Stimulated activated CD8-positive, alpha-beta memory T cell treated with anti-CD3 and anti-CD28 coated beads, Interleukin-7, amount 100 ng/mL, for 24 hours (primary cell): ENCODE results near the gene ERC1.

Experiments
- DNase-seq: peaks from one replicate; pipeline ENCODE4 v3.0.0-alpha.2; 2020; ENCODE audit warnings: low read depth

Gene ERC1

GRCh38 chr12:1445807-1446206 lies 454.8 kb downstream of the ERC1 start:
- no peak for DNase-seq

DNA sequence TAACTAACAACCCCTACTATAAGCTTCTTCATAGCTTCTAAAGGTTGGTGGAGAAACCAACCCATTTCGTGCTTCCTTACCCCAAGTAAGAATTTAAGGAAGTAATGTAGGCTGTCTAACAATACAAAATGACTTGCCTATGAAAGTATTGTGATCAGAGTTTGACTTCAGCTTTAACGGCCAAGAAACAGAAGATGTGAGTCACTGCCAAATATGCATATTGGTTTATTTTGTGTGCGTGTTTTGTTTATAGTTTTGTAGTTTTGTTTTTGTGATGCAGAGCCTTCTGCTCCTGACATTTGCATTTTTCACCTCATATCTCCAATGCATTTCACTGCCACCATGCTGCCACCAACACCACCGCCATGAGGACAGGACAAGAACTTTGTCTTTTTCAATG lies 457.3 kb downstream of the ERC1 start:
- no peak for DNase-seq

GRCh38 chr12:1453810-1454209 lies 462.8 kb downstream of the ERC1 start:
- DNase-seq, result no peak

- DNase-seq, result no peak
Measured at GRCh38 chr12:1456885-1457284, 465.9 kb downstream of the ERC1 start.

DNA sequence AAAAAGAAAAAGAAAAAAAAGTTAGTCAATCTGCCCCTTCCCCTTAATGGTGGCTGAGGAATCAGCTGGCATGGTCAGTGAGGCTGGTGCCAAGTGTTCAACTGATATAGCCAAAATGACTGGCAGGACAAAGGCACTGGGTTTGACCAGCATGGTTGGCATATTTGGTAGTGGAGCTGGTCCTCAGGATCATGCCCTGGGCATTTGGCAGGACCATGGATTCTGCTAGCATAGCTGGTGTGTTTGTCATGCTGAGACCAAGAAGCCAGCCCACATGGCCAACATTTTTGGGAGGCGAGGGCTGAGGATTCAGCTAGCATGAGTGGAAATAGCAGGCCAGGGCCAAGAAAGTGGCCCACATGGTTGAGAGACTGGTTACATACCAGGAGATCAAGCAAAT lies 466.9 kb downstream of the ERC1 start:
- no peak for DNase-seq

DNA sequence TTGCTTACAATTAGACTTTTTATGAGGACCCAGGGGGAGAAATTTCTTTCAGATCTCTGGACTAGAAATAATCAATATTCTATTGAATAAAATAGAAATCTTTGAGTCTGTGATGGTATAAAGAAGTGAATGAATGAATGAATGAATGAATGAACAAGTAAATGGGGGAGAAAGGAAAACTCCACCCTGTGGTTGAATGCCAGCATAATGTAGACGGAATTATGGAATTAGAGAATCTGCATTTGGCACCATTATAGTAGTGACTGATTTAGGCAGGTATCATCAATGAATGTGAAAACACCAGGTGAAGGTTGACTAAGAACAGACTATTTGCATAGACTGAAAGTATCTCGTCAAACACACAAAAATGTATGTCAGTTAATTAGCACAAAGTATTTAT lies 468.3 kb downstream of the ERC1 start:
- DNase-seq, result no peak

DNA sequence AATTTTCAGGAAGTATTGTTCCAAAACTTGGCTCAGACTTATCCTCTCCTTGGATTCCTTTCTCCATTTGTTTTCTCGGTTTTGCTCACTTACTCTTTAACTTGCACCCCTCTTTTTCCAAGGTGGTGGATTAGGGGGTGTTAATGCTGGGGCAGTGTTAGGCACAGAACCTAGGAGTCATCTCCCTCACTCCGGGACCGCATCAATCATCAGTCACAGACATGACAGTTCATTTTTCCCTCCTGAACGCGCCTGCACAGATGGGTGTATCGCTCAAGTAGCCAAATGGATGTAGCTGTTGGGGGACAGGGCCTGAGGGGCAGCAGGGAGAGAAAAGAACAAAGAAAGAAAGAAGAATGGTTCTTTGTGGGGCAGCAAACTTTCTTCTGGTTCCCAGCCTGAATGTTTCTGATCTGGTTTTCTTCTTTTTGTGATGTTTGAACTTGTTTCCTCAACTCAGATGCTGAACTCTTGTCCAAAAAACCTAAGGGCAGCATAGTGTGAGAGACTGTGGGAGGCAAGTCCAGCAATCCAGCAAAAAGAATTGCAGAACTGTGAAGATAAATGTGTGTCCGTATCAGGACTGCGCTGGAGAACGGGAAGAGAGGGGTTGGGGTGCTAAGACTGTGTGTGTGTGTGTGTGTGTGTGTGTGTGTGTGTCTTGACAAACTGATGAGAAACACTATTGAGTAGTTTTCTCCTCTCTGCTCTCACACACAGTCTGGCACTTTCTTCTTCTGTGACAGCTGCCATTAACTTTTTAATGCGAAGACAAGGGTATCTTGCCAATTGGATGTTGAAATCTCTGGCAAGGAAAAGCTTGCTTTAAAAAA lies 472.3 kb downstream of the ERC1 start:
- DNase-seq, result no peak

DNA sequence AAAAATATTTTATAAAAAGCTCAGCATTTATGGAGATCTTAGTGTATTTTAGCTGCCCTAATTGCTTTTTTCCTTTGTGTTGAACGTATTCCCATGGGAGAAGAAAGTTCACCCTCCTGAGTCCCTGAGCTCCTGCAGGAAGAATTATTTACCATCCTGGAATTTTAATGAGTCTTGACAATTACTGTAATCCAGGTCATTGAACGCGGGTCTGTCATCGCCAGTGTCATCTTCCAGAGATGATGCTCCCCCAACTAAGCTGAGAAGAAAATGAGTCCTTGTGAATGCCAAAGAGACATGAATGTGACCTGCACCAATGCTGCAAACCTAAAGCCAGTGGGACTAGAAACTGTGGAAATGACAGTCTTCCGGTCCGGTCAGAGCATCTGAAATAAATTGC lies 473.9 kb downstream of the ERC1 start:
- DNase-seq, result no peak

DNA sequence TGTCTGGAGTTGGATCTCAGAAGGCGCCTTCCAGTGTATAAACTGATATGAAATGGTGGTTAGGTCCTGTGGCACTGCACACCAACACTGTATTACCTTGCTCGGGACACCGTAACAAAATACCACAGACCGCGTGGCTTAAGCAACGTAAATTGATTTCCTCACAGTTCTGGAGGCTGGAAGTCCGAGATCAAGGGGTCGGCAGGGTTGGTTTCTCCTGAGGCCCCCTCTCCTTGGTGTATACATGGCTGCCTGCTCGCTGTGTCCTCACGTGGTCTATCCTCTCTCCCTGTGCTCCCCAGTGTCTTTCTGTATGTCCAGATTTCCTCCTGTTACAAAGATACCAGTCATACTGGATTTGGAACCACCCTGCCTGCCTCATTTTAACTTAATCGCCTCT lies 475.0 kb downstream of the ERC1 start:
- DNase-seq, result no peak

DNA sequence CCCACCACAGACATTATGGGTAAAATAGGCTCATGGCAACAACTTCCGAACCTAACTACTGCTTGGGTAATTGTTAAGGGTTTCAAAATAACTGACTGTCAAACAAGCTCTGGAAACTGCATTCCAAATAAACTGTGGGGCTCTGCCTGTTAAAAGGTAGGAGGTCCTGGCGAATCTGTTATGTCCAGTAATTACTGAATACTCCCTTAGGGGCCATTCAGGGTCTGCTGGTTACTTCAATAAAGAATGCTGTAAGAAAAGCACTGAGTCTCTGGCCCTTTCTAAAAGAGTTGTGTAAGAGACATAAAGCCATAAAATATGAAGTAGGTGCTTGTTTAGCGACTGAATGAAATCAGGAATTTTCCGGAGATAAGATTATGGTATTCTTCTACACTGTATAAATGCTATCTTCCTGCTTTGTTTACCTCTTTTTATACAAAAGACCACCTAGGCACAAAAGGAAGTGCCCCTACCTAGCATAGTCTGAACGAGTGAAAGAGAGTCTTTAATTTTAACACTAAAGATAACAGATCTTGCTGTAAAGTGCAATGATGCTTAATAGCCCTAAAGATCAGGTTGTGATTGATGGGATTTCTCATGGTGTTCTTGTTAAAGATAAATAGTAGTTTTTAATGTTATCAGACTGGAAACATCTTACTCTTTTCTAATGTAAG lies 475.6 kb downstream of the ERC1 start:
- DNase-seq, result no peak

- DNase-seq, result no peak
Measured at GRCh38 chr12:1467710-1468109, 476.7 kb downstream of the ERC1 start.

- DNase-seq, result no peak
Measured at GRCh38 chr12:1469070-1469469, 478.0 kb downstream of the ERC1 start.

GRCh38 chr12:1470051-1470450 lies 479.0 kb downstream of the ERC1 start:
- DNase-seq, result no peak

GRCh38 chr12:1471224-1471623 lies 480.2 kb downstream of the ERC1 start:
- no peak for DNase-seq

- DNase-seq, result no peak
Measured at GRCh38 chr12:1473418-1473817, 482.4 kb downstream of the ERC1 start.

- DNase-seq, result no peak
Measured at GRCh38 chr12:1474041-1474573, 483.1 kb downstream of the ERC1 start.

GRCh38 chr12:1474574-1475153 lies 483.6 kb downstream of the ERC1 start:
- no peak for DNase-seq

DNA sequence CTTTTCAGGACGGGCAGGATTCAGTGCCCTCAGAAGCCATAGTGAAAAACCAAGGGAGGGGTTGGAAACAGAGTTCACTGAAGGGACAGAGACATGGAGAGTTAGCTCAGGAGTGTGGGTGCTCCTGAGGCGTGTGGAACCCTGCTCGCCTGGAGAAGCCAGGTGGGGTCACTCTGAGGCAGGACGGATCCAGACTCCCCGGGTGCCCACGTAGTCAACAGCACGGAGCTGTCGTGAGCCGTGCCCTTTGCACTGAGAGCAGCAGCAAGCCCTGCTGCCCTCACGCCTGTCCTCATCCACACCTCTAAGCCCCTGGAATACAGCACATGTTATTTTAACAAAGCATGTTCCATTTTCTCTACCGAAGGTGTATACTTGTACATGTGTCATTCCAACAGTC lies 488.6 kb downstream of the ERC1 start:
- DNase-seq, result no peak

- no peak for DNase-seq
Measured at GRCh38 chr12:1481326-1481725, 490.3 kb downstream of the ERC1 start.

- no peak for DNase-seq
Measured at GRCh38 chr12:1481906-1482305, 490.9 kb downstream of the ERC1 start.

DNA sequence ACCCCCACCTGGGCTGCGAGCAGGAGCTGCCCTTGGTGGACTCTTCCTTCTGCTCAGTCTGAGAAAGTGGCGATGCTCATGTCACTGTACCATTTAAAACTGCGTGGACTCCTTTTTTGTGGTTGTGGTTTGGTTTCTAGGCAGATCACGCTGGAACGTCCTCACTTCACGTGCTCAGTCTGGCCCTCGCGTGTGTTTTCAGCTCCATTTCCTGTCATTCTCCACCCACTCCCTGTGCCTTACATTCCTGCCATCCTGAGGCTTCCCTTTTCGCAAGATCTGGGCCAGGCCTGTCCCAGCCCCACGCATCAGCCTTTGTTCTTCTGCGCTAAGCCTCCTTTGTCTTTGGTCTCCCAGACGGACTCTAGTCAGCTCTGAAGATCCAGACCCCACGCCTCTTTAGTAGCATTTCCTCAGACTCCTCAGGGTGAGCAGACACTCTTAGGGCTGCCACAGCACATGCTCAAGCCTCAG lies 497.9 kb downstream of the ERC1 start:
- no peak for DNase-seq

GRCh38 chr12:1491983-1492697 lies 501.1 kb downstream of the ERC1 start:
- no peak for DNase-seq
